Ascending aorta (tissue), 2 donors: ENCODE measurements around the gene MLYCD. TPM values are rescaled to one million over a fixed set of nuclear protein-coding genes. Genes with fewer than 3 reads are reported as not detected.

Experiments used
- DNase-seq, 2 donors: peaks; one replicate each; pipeline ENCODE4 v3.0.0-alpha.2; 2019; ENCODE audit warnings: low spot score in 2 of 2
- H3K27ac ChIP-seq, 2 donors: fragments of 200-600 bp; sonication (generic); one replicate each; pipeline ENCODE4 v1.5.1; 2016 to 2017; ENCODE audit warnings: mild to moderate bottlenecking in 1 of 2
- H3K27me3 ChIP-seq: fragments of 200-600 bp; sonication (generic); one replicate; pipeline ENCODE4 v1.5.1; 2017
- H3K36me3 ChIP-seq, 2 donors: fragments of 200-600 bp; sonication (generic); one replicate each; pipeline ENCODE4 v1.5.1; 2016
- H3K4me1 ChIP-seq, 2 donors: fragments of 200-600 bp; sonication (generic); one replicate each; pipeline ENCODE4 v1.5.1; 2016 to 2017; ENCODE audit warnings: mild to moderate bottlenecking in 1 of 2
- H3K4me3 ChIP-seq, 2 donors: fragments of 200-600 bp; sonication (generic); one replicate each; pipeline ENCODE4 v1.5.1; 2016 to 2017; ENCODE audit warnings: mild to moderate bottlenecking in 1 of 2
- H3K9me3 ChIP-seq, 2 donors: fragments of 200-600 bp; sonication (generic); one replicate each; pipeline ENCODE4 v1.5.1; 2016
- CTCF ChIP-seq, 3 experiments: fragments of 200-600 bp in 2 of 3; fragments of 450-650 bp in 1 of 3; sonication (generic) in 2 of 3; IDR thresholded peaks; one replicate each; pipeline ENCODE4 v1.5.1; 2016 to 2019; ENCODE audit warnings: antibody characterized with exemption in 3 of 3, mild to moderate bottlenecking in 1 of 3, moderate library complexity in 1 of 3
- intact Hi-C: fragments of 100-400 bp; cut with DNase I; formaldehyde crosslinking; loops from one replicate; pipeline ENCODE4 v1.15.1; 2023
- total RNA-seq: library from RNA; depleted of rRNA; stranded (reverse); fragments of >200 nt; gene quantifications from one replicate; pipeline ENCODE4 v1.1.0, GENCODE V29; 2016

MLYCD gene
- total RNA-seq, 1 donor from 2014 or later: 13.4 TPM

DNA sequence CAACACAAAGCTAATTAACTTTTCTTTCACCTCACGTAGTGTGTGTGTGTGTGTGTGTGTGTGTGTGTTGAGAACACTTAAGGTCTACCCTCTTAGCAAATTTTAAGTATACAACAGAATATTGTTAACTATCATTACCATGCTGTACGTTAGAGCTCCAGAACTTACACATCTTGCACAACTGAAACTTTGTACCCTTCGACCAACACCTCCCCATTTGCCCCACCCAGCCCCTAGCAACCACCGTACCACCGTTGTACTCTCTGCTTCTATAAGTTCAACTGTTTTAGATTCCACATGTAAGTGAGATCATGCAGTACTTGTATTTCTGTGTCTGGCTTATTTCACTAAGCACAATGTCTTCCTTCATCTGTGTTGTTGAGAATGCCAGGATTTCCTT, 28.1 kb upstream of the MLYCD start:
- Histone ChIP-seq H3K4me3 (no peak overlapping the region), H3K9me3 (no peaks in the 10 kb centered on the region), H3K27me3 (no peaks in the 10 kb centered on the region), H3K4me1 (no peaks in the 10 kb centered on the region), H3K36me3 (no peaks in the 10 kb centered on the region), H3K27ac (no peak overlapping the region)
- no peak for TF ChIP-seq CTCF (IDR thresholded peaks at IDR 0.05)
- intact Hi-C loops: no loop called here
- DNase-seq: no peak

- no peak for DNase-seq
Observed at GRCh38 chr16:83878838-83879237, 20.1 kb upstream of the MLYCD start.

GRCh38 chr16:83882163-83882885, 16.6 kb upstream of the MLYCD start:
- no peaks in the 10 kb centered on the region for H3K9me3 ChIP-seq
- intact Hi-C loops: no loop called here
- H3K27me3 ChIP-seq: no peaks in the 10 kb centered on the region
- H3K4me3 ChIP-seq: no peak overlapping the region
- no peak overlapping the region for H3K27ac ChIP-seq
- no peaks in the 10 kb centered on the region for H3K4me1 ChIP-seq
- DNase-seq: no peak
- TF ChIP-seq CTCF (IDR thresholded peaks at IDR 0.05): no peak
- no peaks in the 10 kb centered on the region for H3K36me3 ChIP-seq

More at GRCh38 chr16:83878838-83879237, 20.1 kb upstream of the MLYCD start:
- no peaks in the 10 kb centered on the region for H3K9me3 ChIP-seq
- H3K27ac ChIP-seq: no peak overlapping the region
- no peaks in the 10 kb centered on the region for H3K27me3 ChIP-seq
- H3K4me3 ChIP-seq: no peak overlapping the region
- no peaks in the 10 kb centered on the region for H3K4me1 ChIP-seq
- intact Hi-C loops: loop anchor here (1.0 kb wide), 1 partner anchor 53 kb away; no protein-coding TSS in a partner anchor
- TF ChIP-seq CTCF (IDR thresholded peaks at IDR 0.05): peak in 2 of 3 experiments; percentile 29 to 52
- H3K36me3 ChIP-seq: no peaks in the 10 kb centered on the region

DNA sequence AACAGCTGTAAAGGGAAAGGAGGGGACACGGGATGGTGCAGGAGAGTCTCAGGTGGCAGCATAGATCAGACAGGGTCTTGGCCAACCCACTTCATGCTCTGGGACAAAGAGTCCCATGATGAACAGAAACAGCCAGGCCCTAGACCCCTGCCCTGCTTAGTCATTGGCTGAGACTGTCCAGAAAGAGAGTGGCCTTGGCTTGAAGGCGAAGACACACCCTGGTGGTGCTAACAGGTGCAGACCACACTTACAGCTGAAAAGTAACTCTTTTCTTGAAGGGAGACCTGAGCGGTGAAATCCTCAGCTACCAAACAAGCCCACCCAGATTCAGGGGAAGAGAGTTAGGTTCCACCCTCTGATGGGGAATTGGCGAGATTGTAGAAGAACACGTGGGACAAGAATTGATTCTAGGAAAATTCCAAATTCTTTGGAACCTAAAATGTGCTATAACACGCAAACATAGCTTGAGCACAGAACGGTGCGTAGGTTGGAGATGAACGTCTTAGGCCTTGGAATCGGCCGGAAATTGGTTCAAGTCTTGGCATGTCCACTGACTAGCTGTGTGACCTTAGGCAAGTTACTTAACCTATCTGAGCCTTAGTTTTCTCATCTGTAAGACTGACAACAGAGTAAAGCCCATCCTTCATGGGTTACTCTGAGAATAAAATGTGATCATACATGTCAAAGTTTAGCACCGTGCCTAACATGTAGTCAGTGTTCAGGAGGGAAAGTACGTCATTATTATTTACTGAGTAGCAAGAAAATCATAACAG, 12.5 kb upstream of the MLYCD start:
- intact Hi-C loops: no loop called here
- Histone ChIP-seq H3K27me3 (no peaks in the 10 kb centered on the region), H3K36me3 (no peaks in the 10 kb centered on the region), H3K9me3 (no peaks in the 10 kb centered on the region), H3K27ac (no peak overlapping the region), H3K4me3 (no peak overlapping the region), H3K4me1 (no peaks in the 10 kb centered on the region)
- no peak for TF ChIP-seq CTCF (IDR thresholded peaks at IDR 0.05)
- DNase-seq: no peak

DNA sequence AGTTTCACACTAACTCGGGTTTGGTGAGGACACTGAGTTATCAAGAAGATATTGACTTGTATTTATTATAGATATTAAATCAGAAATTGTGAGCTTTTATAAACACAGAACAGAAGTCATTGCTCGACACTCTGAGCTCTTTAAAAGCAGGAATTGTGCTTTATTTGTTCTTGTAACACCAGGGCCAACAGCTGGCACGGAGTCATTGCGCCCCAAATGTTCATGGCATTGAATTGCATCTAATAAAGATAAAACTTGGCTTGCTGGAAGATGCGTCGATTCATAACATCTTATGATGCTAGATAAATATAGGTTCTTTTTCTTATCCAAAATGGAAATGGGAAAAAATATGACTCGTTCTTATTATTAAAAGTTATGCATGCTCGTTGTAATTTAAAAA, 11.8 kb upstream of the MLYCD start:
- no peaks in the 10 kb centered on the region for H3K4me1 ChIP-seq
- H3K27me3 ChIP-seq: no peaks in the 10 kb centered on the region
- H3K36me3 ChIP-seq: no peaks in the 10 kb centered on the region
- no peak for TF ChIP-seq CTCF (IDR thresholded peaks at IDR 0.05)
- no peak for DNase-seq
- H3K4me3 ChIP-seq: no peak overlapping the region
- no peak overlapping the region for H3K27ac ChIP-seq
- intact Hi-C loops: no loop called here
- H3K9me3 ChIP-seq: peaks cover 0 to 3% of the 10 kb centered on the region in 2 donors
